ENCODE data around the gene DFFB. TPM values are rescaled to one million over a fixed set of nuclear protein-coding genes. Genes with fewer than 3 reads are reported as not detected.

DFFB gene
- total RNA-seq, 4 donors from 2014 or later, result 7.4 to 18.3 (median 15.7) TPM; not detected in 1

- 73 to 75% methylated on average over 2 to 10 of the region's 10 CpGs for WGBS, 2 donors (ENCODE audit: low coverage in 1 of 2)
- Histone ChIP-seq H3K9me3 (no peaks in the 10 kb centered on the region), H3K36me3 (no peaks in the 10 kb centered on the region)
These were observed 73.2 kb downstream of the DFFB start for GRCh38 chr1:3930301-3931006.

GRCh38 chr1:3931007-3931912 is 74.0 kb downstream of the DFFB start:
- in situ Hi-C loops (cut with MboI; ENCODE audit: low pct_ligation_motif_present in 1 of 4, low pct_unique_long_range_greater_than_20kb in 1 of 4, low sequenced_read_pairs in 3 of 4), result no loop called here
- no peaks in the 10 kb centered on the region for H3K36me3 ChIP-seq
- peaks cover 16% of the 10 kb centered on the region for H3K27me3 ChIP-seq
- TF ChIP-seq EP300 (IDR thresholded peaks at IDR 0.05; ENCODE audit: low read depth) (no peak), POLR2AphosphoS5 (IDR thresholded peaks at IDR 0.05) (no peak), CTCF (IDR thresholded peaks at IDR 0.05) (no peak), POLR2A (IDR thresholded peaks at IDR 0.05) (no peak)
- WGBS, 2 donors (ENCODE audit: low coverage in 1 of 2), result 73% methylated on average over 17 of the region's 17 CpGs; no CpG with 5 or more reads in 1 of the 2 donors
- no peak overlapping the region for H3K4me3 ChIP-seq
- no peaks in the 10 kb centered on the region for H3K9me3 ChIP-seq
- no peak overlapping the region for H3K27ac ChIP-seq
- no peaks in the 10 kb centered on the region for H3K4me1 ChIP-seq
- no peak for DNase-seq
- intact Hi-C loops (cut with DNase I; ENCODE audit: low total_unique reads), result no loop called here

More at GRCh38 chr1:3930301-3931006, 73.2 kb downstream of the DFFB start:
- intact Hi-C loops (cut with DNase I; ENCODE audit: low total_unique reads), result no loop called here
- in situ Hi-C loops (cut with MboI; ENCODE audit: low pct_ligation_motif_present in 1 of 4, low pct_unique_long_range_greater_than_20kb in 1 of 4, low sequenced_read_pairs in 3 of 4), result no loop called here
- no peak overlapping the region for H3K4me3 ChIP-seq
- H3K27me3 ChIP-seq, result peaks cover 15% of the 10 kb centered on the region
- DNase-seq, result no peak
- no peak overlapping the region for H3K27ac ChIP-seq
- no peak for TF ChIP-seq POLR2AphosphoS5 (IDR thresholded peaks at IDR 0.05)
- TF ChIP-seq POLR2A (IDR thresholded peaks at IDR 0.05), result no peak
- no peak for TF ChIP-seq EP300 (IDR thresholded peaks at IDR 0.05; ENCODE audit: low read depth)
- TF ChIP-seq CTCF (IDR thresholded peaks at IDR 0.05), result no peak
- H3K4me1 ChIP-seq, result no peaks in the 10 kb centered on the region

GRCh38 chr1:3932156-3932919 is 75.1 kb downstream of the DFFB start:
- in situ Hi-C loops (cut with MboI; ENCODE audit: low pct_ligation_motif_present in 1 of 4, low pct_unique_long_range_greater_than_20kb in 1 of 4, low sequenced_read_pairs in 3 of 4), result no loop called here
- intact Hi-C loops (cut with DNase I; ENCODE audit: low total_unique reads), result no loop called here
- 82 to 91% methylated on average over 4 to 21 of the region's 21 CpGs for WGBS, 2 donors (ENCODE audit: low coverage in 1 of 2)

More at GRCh38 chr1:3932156-3932919, 75.1 kb downstream of the DFFB start:
- H3K27ac ChIP-seq, result no peak overlapping the region
- TF ChIP-seq POLR2A (IDR thresholded peaks at IDR 0.05) (no peak), EP300 (IDR thresholded peaks at IDR 0.05; ENCODE audit: low read depth) (no peak), CTCF (IDR thresholded peaks at IDR 0.05) (no peak), POLR2AphosphoS5 (IDR thresholded peaks at IDR 0.05) (no peak)
- no peak for DNase-seq
- no peaks in the 10 kb centered on the region for H3K4me1 ChIP-seq
- H3K9me3 ChIP-seq, result peaks cover 4 to 5% of the 10 kb centered on the region in 2 donors
- H3K4me3 ChIP-seq, result no peak overlapping the region
- H3K27me3 ChIP-seq, result peaks cover 16% of the 10 kb centered on the region
- H3K36me3 ChIP-seq, result no peaks in the 10 kb centered on the region

Other genes starting within 250 kb of the DFFB start
- 10 to 100 TPM in 2 of 4 donors, 1 to 10 TPM in 2; 4.1 to 27.1 (median 11.4) TPM for gene MEGF6, start 246.0 kb upstream of the DFFB start, total RNA-seq
- gene TPRG1L, start 232.5 kb upstream of the DFFB start, total RNA-seq, result 10 to 100 TPM; 24.5 to 86.8 (median 56.0) TPM
- 10 to 100 TPM; 19.7 to 30.4 (median 25.5) TPM for gene WRAP73, start 207.4 kb upstream of the DFFB start, total RNA-seq
- under 1 TPM in 2 of 4 donors, not detected in 2; 0.20 to 0.32 TPM for gene TP73, start 205.0 kb upstream of the DFFB start, total RNA-seq
- not detected for gene CCDC27, start 105.0 kb upstream of the DFFB start, total RNA-seq
- gene SMIM1, start 84.7 kb upstream of the DFFB start, total RNA-seq, result not detected
- 10 to 100 TPM; 30.6 to 50.5 (median 38.0) TPM for gene LRRC47, start 61.0 kb upstream of the DFFB start, total RNA-seq
- gene CEP104, start 265 bp upstream of the DFFB start, total RNA-seq, result 10 to 100 TPM; 34.4 to 57.7 (median 43.5) TPM
- gene C1orf174, start 42.8 kb downstream of the DFFB start, total RNA-seq, result 10 to 100 TPM; 23.5 to 45.4 (median 36.6) TPM